ENCODE measurements around the gene SNTB2.

The SNTB2 gene

DNA sequence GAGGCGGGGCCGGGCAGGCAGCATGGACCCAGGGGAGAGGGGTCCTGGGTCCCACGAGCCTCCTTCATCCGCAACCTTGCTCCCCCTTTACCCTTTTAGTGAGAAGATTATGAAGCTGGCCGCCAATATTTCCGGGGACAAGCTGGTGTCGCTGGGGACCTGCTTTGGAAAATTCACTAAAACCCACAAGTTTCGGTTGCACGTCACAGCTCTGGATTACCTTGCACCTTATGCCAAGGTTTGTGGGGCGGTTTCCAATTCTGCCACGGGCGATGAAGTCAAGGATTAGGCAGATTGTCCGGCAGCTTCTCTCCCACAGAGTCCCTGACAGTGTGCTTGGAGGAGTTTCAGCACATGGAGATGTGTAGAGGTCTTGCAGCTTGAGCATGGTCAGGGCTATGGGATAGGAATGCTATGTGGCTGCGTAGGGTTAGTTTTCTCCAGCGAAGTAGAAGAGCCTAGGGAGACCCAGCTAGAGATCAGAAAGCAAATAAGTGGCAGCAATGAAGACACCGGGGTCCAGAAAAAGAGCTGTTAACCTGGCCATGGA lies 153.2 kb downstream of the SNTB2 start:
- DNase-seq (ENCODE audit: low read depth in 2 of 2): no peak

DNA sequence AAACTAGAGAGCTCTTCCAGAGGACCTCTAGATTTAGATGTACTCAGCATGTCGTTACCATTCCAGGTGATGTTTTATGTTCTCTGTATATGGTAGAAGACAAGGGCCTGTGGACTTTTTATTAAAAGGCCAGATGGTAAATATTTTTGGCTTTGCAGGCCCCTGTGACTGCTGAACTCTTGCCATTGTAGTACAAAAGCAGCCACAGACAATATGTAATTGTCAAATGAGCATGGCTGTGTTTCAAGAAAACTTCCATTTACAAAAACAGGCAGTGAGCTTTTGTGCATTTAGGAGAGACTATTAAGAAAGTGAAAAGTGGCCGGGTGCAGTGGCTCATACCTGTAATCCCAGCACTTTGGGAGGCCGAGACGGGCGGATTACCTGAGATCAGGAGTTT lies 157.2 kb downstream of the SNTB2 start:
- no peak for DNase-seq (ENCODE audit: low read depth in 2 of 2)

DNA sequence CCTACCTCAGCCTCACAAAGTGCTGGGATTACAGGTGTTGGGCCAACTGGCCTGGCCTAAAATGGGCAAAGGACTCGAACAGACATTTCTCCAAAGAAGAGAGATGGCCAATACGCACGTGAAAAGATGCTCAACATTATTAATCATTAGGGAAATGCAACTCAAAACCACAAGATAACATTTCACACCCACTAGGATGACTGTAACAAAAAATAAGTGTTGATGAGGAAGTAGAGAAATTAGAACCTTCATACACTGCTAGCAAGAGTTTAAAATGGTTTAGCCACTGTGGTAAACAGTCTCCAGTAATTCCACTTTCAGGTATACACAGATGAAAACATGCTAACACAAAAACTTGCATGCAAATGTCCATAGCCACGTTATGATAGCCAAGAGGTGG lies 159.0 kb downstream of the SNTB2 start:
- no peak for DNase-seq (ENCODE audit: low read depth in 2 of 2)

DNA sequence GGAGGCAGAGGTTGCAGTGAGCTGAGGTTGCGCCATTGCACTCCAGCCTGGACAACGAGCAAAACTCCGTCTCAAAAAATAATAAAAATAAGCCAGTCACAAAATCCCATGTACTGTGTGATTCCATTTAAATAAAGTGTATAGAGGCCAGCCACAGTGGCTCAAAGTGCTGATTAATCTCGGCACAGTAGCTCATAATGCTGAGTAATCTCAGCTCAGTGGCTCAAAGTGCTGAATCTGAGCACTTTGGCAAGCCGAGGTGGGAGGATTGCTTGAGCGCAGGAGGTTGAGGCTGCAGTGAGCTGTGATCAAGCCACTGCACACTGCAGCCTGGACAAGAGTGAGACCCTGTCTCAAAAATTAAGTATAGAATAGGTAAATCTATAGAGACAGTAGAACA lies 159.7 kb downstream of the SNTB2 start:
- DNase-seq (ENCODE audit: low read depth in 2 of 2): no peak

DNA sequence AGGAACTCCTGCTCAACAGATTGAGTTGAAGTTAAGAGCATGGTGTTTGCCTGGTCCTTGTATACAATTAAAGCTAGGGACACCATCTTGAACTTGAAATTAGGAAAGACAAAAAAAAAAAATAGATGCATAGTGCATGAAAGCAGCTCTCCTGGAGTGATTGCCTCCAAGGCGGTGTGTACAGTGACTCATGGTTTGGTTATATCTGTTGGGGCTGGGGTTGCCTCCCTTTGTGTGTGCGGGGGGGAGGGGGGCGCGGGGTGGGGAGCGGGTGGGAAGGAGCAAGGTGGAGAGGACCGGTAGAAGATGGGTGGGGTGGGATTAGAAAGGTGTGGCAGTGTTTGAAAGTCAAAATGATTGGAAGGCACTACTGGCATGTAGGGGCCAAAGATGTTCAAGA lies 161.3 kb downstream of the SNTB2 start:
- no peak for DNase-seq (ENCODE audit: low read depth in 2 of 2)

DNA sequence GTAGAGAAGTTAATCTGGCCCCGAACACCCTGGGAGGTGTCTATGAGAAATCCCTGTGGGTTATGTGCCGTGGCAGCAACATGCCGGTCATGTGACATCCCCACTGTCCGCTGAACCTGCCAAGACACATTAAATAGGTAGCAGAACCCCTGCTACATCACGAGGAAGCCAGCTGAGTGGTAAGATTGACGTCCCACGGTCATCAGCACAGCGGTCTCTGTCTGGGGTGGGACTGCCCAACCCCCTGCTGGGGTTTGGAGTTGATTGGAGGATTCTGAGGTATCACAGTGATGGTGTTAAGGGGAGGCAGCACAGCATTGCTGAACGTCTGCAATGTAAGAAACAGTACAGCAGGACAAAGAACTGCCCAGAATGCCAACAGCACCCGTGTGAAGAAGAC lies 162.6 kb downstream of the SNTB2 start:
- no peak for DNase-seq (ENCODE audit: low read depth in 2 of 2)

DNA sequence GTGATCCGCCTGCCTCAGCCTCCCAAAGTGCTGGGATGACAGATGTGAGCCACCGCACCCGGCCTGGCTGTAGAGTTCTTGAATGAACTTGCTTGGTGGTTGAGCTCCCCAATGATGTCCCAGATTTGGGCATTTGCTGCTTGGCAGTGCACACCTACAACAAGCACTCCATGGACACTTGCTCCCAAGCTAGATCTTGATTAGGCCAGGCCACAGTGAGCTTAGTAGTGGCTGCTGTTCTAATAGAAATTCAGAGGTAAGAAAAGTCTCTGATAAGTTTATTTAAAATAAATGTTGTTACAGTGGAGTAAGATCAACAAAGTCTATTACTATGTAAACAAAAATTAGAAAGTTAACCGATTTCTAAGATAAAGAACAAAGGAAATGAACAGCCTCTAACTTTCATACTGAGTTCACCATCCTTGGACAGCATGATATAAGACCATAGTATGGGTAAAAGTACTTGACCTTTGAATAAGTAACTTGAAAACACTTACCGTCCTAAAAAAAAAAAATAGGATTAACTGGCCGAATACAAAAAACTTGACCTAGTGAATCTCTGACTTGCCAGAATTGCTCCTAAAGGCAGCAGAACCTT lies 163.7 kb downstream of the SNTB2 start:
- no peak for DNase-seq (ENCODE audit: low read depth in 2 of 2)

DNA sequence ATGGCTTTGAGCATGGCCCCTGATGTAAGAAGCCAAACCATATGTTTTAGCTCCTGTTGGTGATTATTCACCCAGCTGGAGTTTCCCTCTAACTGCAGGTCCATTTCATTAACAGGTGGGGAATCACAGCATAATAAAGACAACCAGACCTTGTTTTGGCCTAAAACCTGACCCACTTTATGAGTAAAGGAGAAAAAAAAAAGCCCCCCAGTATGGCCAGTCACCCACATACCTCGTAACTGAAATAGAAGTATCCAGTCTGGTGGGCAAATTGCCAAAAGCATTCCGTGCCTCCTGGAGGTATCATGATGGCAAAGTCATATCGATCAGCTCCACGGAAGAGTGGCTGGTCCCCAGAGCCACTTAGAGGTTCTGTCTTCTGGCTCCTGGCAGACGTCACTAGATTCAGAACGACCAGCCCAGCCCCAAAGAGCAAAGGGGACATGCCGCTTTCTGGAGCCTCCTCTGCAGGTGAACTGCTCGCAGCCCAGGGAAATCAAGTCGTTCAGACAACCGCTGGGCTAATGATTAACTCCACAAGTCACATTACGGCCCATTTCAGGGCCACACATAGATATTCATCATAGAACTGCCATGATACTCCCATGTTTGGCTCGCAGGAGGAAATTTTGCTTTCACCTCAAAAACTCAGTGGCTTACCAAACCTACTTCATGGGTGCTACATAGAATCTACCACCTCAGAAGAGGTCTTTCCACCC lies 164.5 kb downstream of the SNTB2 start, which contains the start of gene TMED6:
Gene TMED6, minus strand, starts transcription at position 478 of the 719 bp plus-strand sequence. Its CDS starts 33 bp downstream, at position 445.
- DNase-seq (ENCODE audit: low read depth in 2 of 2): no peak
